GM23338 (cell line): ENCODE data around the gene KCNAB2. TPM values are rescaled to one million over a fixed set of nuclear protein-coding genes. Genes with fewer than 3 reads are reported as not detected.

Source experiments
- ATAC-seq: fragments of 200-7000 bp; cut with Tn5 transposase; 3 replicates; pipeline ENCODE4 v1.9.1; 2020
- DNase-seq: peaks from one replicate; pipeline ENCODE4 v3.0.0-alpha.2; 2015; ENCODE audit warnings: low spot score
- H2AFZ ChIP-seq: fragments of 200-600 bp; sonication (generic); 2 replicates; pipeline ENCODE4 v1.8.0; 2016; ENCODE audit warnings: antibody characterized with exemption, mild to moderate bottlenecking, moderate library complexity
- H3F3A ChIP-seq: fragments of 200-600 bp; sonication (generic); replicated peaks from 2 replicates; pipeline ENCODE4 v1.8.0; 2017; ENCODE audit warnings: antibody characterized with exemption, mixed run types, low read depth
- H3K27ac ChIP-seq: fragments of 200-600 bp; sonication (generic); 2 replicates; pipeline ENCODE4 v1.6.1; 2016; ENCODE audit warnings: low read depth
- H3K27me3 ChIP-seq: fragments of 200-600 bp; sonication (generic); 2 replicates; pipeline ENCODE4 v1.8.0; 2016; ENCODE audit warnings: mild to moderate bottlenecking, mixed run types, moderate library complexity; ENCODE audit not compliant: insufficient read depth
- H3K36me3 ChIP-seq: fragments of 200-600 bp; sonication (generic); 2 replicates; pipeline ENCODE4 v1.8.0; 2016; ENCODE audit warnings: mild to moderate bottlenecking; ENCODE audit not compliant: insufficient read depth
- H3K4me1 ChIP-seq: fragments of 200-600 bp; sonication (generic); 2 replicates; pipeline ENCODE4 v1.8.0; 2016; ENCODE audit warnings: mild to moderate bottlenecking, moderate library complexity; ENCODE audit not compliant: insufficient read depth
- H3K4me2 ChIP-seq: fragments of 200-600 bp; sonication (generic); 2 replicates; pipeline ENCODE4 v1.7.1; 2017; ENCODE audit warnings: mixed run types
- H3K4me3 ChIP-seq: fragments of 200-600 bp; sonication (generic); 2 replicates; pipeline ENCODE4 v1.6.1; 2016; ENCODE audit warnings: mixed run types
- H3K79me2 ChIP-seq: fragments of 200-600 bp; sonication (generic); replicated peaks from 2 replicates; pipeline ENCODE4 v1.8.0; 2017; ENCODE audit warnings: mild to moderate bottlenecking; ENCODE audit not compliant: insufficient read depth
- H3K9me2 ChIP-seq: fragments of 200-600 bp; sonication (generic); 2 replicates; pipeline ENCODE4 v1.8.0; 2017; ENCODE audit not compliant: insufficient read depth
- H4K20me1 ChIP-seq: fragments of 200-600 bp; sonication (generic); replicated peaks from 2 replicates; pipeline ENCODE4 v1.8.0; 2017; ENCODE audit warnings: mild to moderate bottlenecking; ENCODE audit not compliant: insufficient read depth
- H3K27ac Mint-ChIP-seq: 2 replicates; pipeline ENCODE4 v1.8.0; 2020; ENCODE audit warnings: inconsistent platforms, mild to moderate bottlenecking, moderate library complexity, mixed read lengths
- H3K27me3 Mint-ChIP-seq: 3 replicates; pipeline ENCODE4 v1.8.0; 2022; ENCODE audit warnings: low read depth, mild to moderate bottlenecking, moderate library complexity, mixed read lengths, inconsistent platforms; ENCODE audit not compliant: insufficient read depth, poor library complexity
- H3K36me3 Mint-ChIP-seq: 3 replicates; pipeline ENCODE4 v1.8.0; 2021; ENCODE audit warnings: low read depth, mild to moderate bottlenecking, inconsistent platforms, moderate library complexity, mixed read lengths
- H3K4me1 Mint-ChIP-seq: 3 replicates; pipeline ENCODE4 v1.8.0; 2020; ENCODE audit warnings: mild to moderate bottlenecking, inconsistent platforms, mixed read lengths
- H3K4me3 Mint-ChIP-seq: 3 replicates; pipeline ENCODE4 v1.8.0; 2021; ENCODE audit warnings: moderate library complexity, mild to moderate bottlenecking, inconsistent platforms, mixed read lengths
- H3K9me3 Mint-ChIP-seq: 3 replicates; pipeline ENCODE4 v1.8.0; 2020; ENCODE audit warnings: moderate library complexity, mild to moderate bottlenecking, inconsistent platforms, mixed read lengths
- EZH2 ChIP-seq: fragments of 200-600 bp; sonication (generic); IDR thresholded peaks from one replicate; pipeline ENCODE4 v1.8.0; 2017; ENCODE audit warnings: antibody characterized with exemption, mild to moderate bottlenecking, low read depth; ENCODE audit not compliant: unreplicated experiment
- EZH2phosphoT487 ChIP-seq: fragments of 200-600 bp; sonication (generic); IDR thresholded peaks from one replicate; pipeline ENCODE4 v1.8.1; 2018; ENCODE audit warnings: antibody characterized with exemption; ENCODE audit not compliant: unreplicated experiment
- JUNB ChIP-seq: IDR thresholded peaks from one replicate; pipeline ENCODE4 v1.6.1; 2016; ENCODE audit warnings: antibody characterized with exemption; ENCODE audit not compliant: unreplicated experiment
- NANOG ChIP-seq: IDR thresholded peaks from 2 replicates; pipeline ENCODE4 v1.6.1; 2016; ENCODE audit warnings: antibody characterized with exemption, borderline replicate concordance
- POLR2AphosphoS5 ChIP-seq: IDR thresholded peaks from 2 replicates; pipeline ENCODE4 v1.6.1; 2016; ENCODE audit warnings: antibody characterized with exemption, low read depth
- STAT1 ChIP-seq: IDR thresholded peaks from one replicate; pipeline ENCODE4 v1.6.1; 2016; ENCODE audit warnings: antibody characterized with exemption; ENCODE audit not compliant: unreplicated experiment
- ZNF331 ChIP-seq: fragments of 250-450 bp; sonication (Bioruptor Pico); IDR thresholded peaks from 2 replicates; pipeline ENCODE4 v1.5.0; 2020; ENCODE audit warnings: low read depth, mild to moderate bottlenecking, moderate library complexity
- polyA plus RNA-seq: library from polyadenylated mRNA; unstranded; fragments of >200 nt; fragmentation: Nextera tagmentation; extraction: Ambion mirVana; gene quantifications from 2 replicates; pipeline ENCODE4 v1.2.1, GENCODE V29; 2016
- total RNA-seq: library from RNA; depleted of rRNA; stranded (reverse); fragments of >200 nt; shearing (Covaris generic); gene quantifications from 2 replicates; pipeline ENCODE4 v1.2.3, GENCODE V29; 2014
- TF ChIP-seq, protein P1 (sequence below): fragments of 250-450 bp; sonication (Bioruptor Pico); IDR thresholded peaks from 2 replicates; pipeline ENCODE4 v1.5.0; 2020; ENCODE audit warnings: mild to moderate bottlenecking, moderate library complexity
- TF ChIP-seq, protein P2 (sequence below), 2 experiments: fragments of 200-600 bp in 1 of 2; sonication (generic) in 1 of 2; conservative IDR thresholded peaks; 2 replicates each; pipeline versions ENCODE4 v1.5.1 to v1.6.1; 2016 to 2017; ENCODE audit warnings: antibody characterized with exemption in 2 of 2, low read depth in 2 of 2, mild to moderate bottlenecking in 2 of 2, moderate library complexity in 1 of 2

Gene KCNAB2
- total and polyA plus RNA-seq, 2 experiments from 2014 or later: 3.0 to 3.7 TPM

DNA sequence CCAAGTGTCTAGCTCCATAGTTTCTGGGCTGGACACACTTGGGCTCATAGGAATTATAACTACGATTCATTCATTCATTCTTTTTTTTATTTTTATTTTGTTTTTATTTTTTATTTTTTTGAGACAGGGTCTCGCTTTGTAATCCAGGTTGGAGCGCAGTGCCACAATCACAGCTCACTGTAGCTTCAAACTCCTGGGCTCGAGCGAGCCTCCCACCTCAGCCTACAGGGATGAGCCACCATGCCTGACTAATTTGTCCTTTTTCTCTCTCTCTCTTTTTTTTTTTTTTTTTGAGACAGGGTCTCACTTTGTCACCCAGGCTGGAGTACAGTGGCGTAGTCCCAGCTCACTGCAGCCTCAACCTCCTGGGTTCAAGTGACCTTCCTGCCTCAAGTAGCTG lies 42.3 kb downstream of the KCNAB2 start (continued):
- TF ChIP-seq, protein P1, sequence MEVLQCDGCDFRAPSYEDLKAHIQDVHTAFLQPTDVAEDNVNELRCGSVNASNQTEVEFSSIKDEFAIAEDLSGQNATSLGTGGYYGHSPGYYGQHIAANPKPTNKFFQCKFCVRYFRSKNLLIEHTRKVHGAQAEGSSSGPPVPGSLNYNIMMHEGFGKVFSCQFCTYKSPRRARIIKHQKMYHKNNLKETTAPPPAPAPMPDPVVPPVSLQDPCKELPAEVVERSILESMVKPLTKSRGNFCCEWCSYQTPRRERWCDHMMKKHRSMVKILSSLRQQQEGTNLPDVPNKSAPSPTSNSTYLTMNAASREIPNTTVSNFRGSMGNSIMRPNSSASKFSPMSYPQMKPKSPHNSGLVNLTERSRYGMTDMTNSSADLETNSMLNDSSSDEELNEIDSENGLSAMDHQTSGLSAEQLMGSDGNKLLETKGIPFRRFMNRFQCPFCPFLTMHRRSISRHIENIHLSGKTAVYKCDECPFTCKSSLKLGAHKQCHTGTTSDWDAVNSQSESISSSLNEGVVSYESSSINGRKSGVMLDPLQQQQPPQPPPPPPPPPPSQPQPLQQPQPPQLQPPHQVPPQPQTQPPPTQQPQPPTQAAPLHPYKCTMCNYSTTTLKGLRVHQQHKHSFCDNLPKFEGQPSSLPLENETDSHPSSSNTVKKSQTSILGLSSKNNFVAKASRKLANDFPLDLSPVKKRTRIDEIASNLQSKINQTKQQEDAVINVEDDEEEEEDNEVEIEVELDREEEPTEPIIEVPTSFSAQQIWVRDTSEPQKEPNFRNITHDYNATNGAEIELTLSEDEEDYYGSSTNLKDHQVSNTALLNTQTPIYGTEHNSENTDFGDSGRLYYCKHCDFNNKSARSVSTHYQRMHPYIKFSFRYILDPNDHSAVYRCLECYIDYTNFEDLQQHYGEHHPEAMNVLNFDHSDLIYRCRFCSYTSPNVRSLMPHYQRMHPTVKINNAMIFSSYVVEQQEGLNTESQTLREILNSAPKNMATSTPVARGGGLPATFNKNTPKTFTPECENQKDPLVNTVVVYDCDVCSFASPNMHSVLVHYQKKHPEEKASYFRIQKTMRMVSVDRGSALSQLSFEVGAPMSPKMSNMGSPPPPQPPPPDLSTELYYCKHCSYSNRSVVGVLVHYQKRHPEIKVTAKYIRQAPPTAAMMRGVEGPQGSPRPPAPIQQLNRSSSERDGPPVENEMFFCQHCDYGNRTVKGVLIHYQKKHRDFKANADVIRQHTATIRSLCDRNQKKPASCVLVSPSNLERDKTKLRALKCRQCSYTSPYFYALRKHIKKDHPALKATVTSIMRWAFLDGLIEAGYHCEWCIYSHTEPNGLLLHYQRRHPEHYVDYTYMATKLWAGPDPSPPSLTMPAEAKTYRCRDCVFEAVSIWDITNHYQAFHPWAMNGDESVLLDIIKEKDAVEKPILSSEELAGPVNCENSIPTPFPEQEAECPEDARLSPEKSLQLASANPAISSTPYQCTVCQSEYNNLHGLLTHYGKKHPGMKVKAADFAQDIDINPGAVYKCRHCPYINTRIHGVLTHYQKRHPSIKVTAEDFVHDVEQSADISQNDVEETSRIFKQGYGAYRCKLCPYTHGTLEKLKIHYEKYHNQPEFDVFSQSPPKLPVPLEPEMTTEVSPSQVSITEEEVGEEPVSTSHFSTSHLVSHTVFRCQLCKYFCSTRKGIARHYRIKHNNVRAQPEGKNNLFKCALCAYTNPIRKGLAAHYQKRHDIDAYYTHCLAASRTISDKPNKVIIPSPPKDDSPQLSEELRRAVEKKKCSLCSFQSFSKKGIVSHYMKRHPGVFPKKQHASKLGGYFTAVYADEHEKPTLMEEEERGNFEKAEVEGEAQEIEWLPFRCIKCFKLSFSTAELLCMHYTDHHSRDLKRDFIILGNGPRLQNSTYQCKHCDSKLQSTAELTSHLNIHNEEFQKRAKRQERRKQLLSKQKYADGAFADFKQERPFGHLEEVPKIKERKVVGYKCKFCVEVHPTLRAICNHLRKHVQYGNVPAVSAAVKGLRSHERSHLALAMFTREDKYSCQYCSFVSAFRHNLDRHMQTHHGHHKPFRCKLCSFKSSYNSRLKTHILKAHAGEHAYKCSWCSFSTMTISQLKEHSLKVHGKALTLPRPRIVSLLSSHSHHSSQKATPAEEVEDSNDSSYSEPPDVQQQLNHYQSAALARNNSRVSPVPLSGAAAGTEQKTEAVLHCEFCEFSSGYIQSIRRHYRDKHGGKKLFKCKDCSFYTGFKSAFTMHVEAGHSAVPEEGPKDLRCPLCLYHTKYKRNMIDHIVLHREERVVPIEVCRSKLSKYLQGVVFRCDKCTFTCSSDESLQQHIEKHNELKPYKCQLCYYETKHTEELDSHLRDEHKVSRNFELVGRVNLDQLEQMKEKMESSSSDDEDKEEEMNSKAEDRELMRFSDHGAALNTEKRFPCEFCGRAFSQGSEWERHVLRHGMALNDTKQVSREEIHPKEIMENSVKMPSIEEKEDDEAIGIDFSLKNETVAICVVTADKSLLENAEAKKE: no peak
- TF ChIP-seq POLR2AphosphoS5 (no peak), NANOG (no peak), ZNF331 (CRISPR knock-in tag) (no peak), JUNB (no peak), STAT1 (no peak)

DNA sequence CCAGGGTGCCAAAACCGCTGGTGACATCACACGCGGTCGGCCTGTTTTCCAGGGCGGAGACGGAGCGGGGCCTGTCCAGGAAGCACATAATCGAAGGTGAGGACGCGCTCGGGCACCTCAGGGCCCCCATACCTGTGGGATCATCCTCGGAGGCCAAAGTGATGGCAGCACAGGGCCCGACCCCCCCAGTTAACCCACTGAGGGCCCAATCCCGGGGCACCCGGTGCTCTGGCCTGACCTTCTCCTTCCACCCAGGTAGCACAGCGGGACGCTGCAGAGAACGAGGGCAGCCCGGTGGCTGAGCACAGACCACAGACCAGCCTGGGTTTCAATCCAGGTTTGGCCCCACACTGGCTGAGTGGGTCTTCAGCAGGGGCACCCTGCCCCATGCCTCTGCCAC lies 43.3 kb downstream of the KCNAB2 start:
- Histone ChIP-seq H3K4me2 (no peak overlapping the region), H2AFZ (no peak overlapping the region), H3F3A (0 out of 2 replicates have a peak, but pooled peaks cover 2% of the 10 kb centered on the region), H3K27me3 (no peaks in the 10 kb centered on the region), H3K79me2 (no peaks in the 10 kb centered on the region), H3K27ac (no peak overlapping the region), H4K20me1 (no peaks in the 10 kb centered on the region), H3K36me3 (no peaks in the 10 kb centered on the region), H3K9me2 (no peaks in the 10 kb centered on the region), H3K4me1 (no peaks in the 10 kb centered on the region), H3K4me3 (no peak overlapping the region)
- Mint-ChIP-seq H3K9me3 (no peaks in the 10 kb centered on the region), H3K27ac (no peak overlapping the region), H3K36me3 (no peaks in the 10 kb centered on the region), H3K4me3 (no peak overlapping the region), H3K4me1 (peaks cover 4% of the 10 kb centered on the region), H3K27me3 (no peaks in the 10 kb centered on the region)
- DNase-seq (no peak), ATAC-seq (no peak)
- TF ChIP-seq, protein P2, sequence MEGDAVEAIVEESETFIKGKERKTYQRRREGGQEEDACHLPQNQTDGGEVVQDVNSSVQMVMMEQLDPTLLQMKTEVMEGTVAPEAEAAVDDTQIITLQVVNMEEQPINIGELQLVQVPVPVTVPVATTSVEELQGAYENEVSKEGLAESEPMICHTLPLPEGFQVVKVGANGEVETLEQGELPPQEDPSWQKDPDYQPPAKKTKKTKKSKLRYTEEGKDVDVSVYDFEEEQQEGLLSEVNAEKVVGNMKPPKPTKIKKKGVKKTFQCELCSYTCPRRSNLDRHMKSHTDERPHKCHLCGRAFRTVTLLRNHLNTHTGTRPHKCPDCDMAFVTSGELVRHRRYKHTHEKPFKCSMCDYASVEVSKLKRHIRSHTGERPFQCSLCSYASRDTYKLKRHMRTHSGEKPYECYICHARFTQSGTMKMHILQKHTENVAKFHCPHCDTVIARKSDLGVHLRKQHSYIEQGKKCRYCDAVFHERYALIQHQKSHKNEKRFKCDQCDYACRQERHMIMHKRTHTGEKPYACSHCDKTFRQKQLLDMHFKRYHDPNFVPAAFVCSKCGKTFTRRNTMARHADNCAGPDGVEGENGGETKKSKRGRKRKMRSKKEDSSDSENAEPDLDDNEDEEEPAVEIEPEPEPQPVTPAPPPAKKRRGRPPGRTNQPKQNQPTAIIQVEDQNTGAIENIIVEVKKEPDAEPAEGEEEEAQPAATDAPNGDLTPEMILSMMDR (conservative IDR thresholded peaks at IDR 0.05; ENCODE audit: low read depth in 2 of 2): no peak
- TF ChIP-seq EZH2: no peak
- no peak for TF ChIP-seq ZNF331 (CRISPR knock-in tag)
- TF ChIP-seq, protein P1: no peak
- TF ChIP-seq EZH2phosphoT487: no peak
- TF ChIP-seq POLR2AphosphoS5: no peak
